HepG2 (cell line): Measurements from ENCODE around the gene PLIN5. TPM values are rescaled to one million over a fixed set of nuclear protein-coding genes. Genes with fewer than 3 reads are reported as not detected.
A peak's percentile ranks its signal among the peaks of the same experiment; 100 is the strongest.

Experiments
- BATF2 ChIP-seq: sonication (generic); formaldehyde crosslinking; IDR thresholded peaks from 2 replicates; pipeline ENCODE4 v1.8.0; 2022; ENCODE audit warnings: mild to moderate bottlenecking, missing genetic modification reagents, moderate library complexity
- CHCHD3 ChIP-seq: sonication (generic); formaldehyde crosslinking; IDR thresholded peaks from 2 replicates; pipeline ENCODE4 v1.8.0; 2022; ENCODE audit warnings: mild to moderate bottlenecking, missing genetic modification reagents, moderate library complexity
- FOSL1 ChIP-seq: sonication (generic); formaldehyde crosslinking; IDR thresholded peaks from 2 replicates; pipeline ENCODE4 v1.9.0; 2021; ENCODE audit warnings: missing genetic modification reagents, borderline replicate concordance
- FOXP4 ChIP-seq: sonication (generic); formaldehyde crosslinking; IDR thresholded peaks from 2 replicates; pipeline ENCODE4 v1.4.0; 2020; ENCODE audit warnings: missing genetic modification reagents
- GLMP ChIP-seq: sonication (generic); formaldehyde crosslinking; IDR thresholded peaks from 2 replicates; pipeline ENCODE4 v1.9.0; 2021; ENCODE audit warnings: missing genetic modification reagents, mild to moderate bottlenecking, borderline replicate concordance
- HDAC6 ChIP-seq: fragments of 200-600 bp; sonication (generic); IDR thresholded peaks from 2 replicates; pipeline ENCODE4 v1.7.0; 2017; ENCODE audit warnings: mild to moderate bottlenecking, antibody characterized with exemption, low read length, low read depth
- NFKB2 ChIP-seq: sonication (generic); formaldehyde crosslinking; IDR thresholded peaks from 2 replicates; pipeline ENCODE4 v1.4.0; 2020; ENCODE audit warnings: missing genetic modification reagents, borderline replicate concordance
- RERE ChIP-seq: IDR thresholded peaks from 2 replicates; pipeline ENCODE4 v1.6.1; 2016; ENCODE audit warnings: low read depth, missing genetic modification reagents, missing compliant biosample characterization
- SIX1 ChIP-seq: sonication (generic); formaldehyde crosslinking; IDR thresholded peaks from 2 replicates; pipeline ENCODE4 v1.4.0; 2020; ENCODE audit warnings: missing genetic modification reagents, borderline replicate concordance
- SRSF1 ChIP-seq: fragments of 200-400 bp; formaldehyde crosslinking; optimal IDR thresholded peaks from 2 replicates; pipeline ENCODE3; 2017; ENCODE audit warnings: mild to moderate bottlenecking, low read depth, low read length, moderate library complexity
- THYN1 ChIP-seq: sonication (generic); formaldehyde crosslinking; IDR thresholded peaks from 2 replicates; pipeline ENCODE4 v1.8.1; 2023; ENCODE audit warnings: low read depth, mild to moderate bottlenecking, moderate library complexity, missing genetic modification reagents, borderline replicate concordance
- TIGD3 ChIP-seq: sonication (generic); formaldehyde crosslinking; IDR thresholded peaks from 2 replicates; pipeline ENCODE4 v1.5.1; 2020; ENCODE audit warnings: mild to moderate bottlenecking, missing genetic modification reagents, borderline replicate concordance
- TOPORS ChIP-seq: sonication (generic); formaldehyde crosslinking; IDR thresholded peaks from 2 replicates; pipeline ENCODE4 v1.8.0; 2023; ENCODE audit warnings: mild to moderate bottlenecking, missing genetic modification reagents
- ZFP36L1 ChIP-seq: sonication (generic); formaldehyde crosslinking; IDR thresholded peaks from 2 replicates; pipeline ENCODE4 v1.8.0; 2022; ENCODE audit warnings: mild to moderate bottlenecking, missing genetic modification reagents, moderate library complexity
- ZNF121 ChIP-seq: sonication (generic); formaldehyde crosslinking; IDR thresholded peaks from 2 replicates; pipeline ENCODE4 v1.5.0; 2020; ENCODE audit warnings: mild to moderate bottlenecking, missing genetic modification reagents
- ZNF333 ChIP-seq: sonication (generic); formaldehyde crosslinking; IDR thresholded peaks from 2 replicates; pipeline ENCODE4 v1.4.0; 2020; ENCODE audit warnings: mild to moderate bottlenecking, missing genetic modification reagents, borderline replicate concordance
- ZNF670 ChIP-seq: sonication (generic); formaldehyde crosslinking; IDR thresholded peaks from 2 replicates; pipeline ENCODE4 v1.8.0; 2022; ENCODE audit warnings: mild to moderate bottlenecking, missing genetic modification reagents, borderline replicate concordance
- ZNF674 ChIP-seq: sonication (generic); formaldehyde crosslinking; IDR thresholded peaks from 2 replicates; pipeline ENCODE4 v1.5.0; 2020; ENCODE audit warnings: low read depth, mild to moderate bottlenecking, missing genetic modification reagents
- polyA plus RNA-seq, 8 experiments: library from polyadenylated mRNA; depleted of rRNA in 3 of 8; stranded (reverse) in 7 of 8; unstranded in 1 of 8; fragments of >200 nt; fragmentation: Illumina TruSeq in 4 of 8; extraction: Trizol in 4 of 8; gene quantifications; 2 replicates each; pipeline versions ENCODE4 v1.2.1 to v1.2.3, GENCODE V29; 2011 to 2016; ENCODE audit warnings: low read depth in 4 of 8, missing spikeins in 1 of 8, mixed read lengths in 1 of 8; ENCODE audit not compliant: insufficient read depth in 1 of 8
- total RNA-seq, 5 experiments: library from RNA; depleted of rRNA; stranded (reverse); fragments of >200 nt; fragmentation: Illumina TruSeq; extraction: Trizol; gene quantifications; 2 replicates each; pipeline ENCODE4 v1.2.3, GENCODE V29; 2016; ENCODE audit warnings: low read depth in 1 of 5

PLIN5 gene
- total and polyA plus RNA-seq, 2 of the 13 experiments (the other 11 are each of a cell fraction or from before 2014, with no cell fraction given), result 1.8 to 4.8 TPM

GRCh38 chr19:4583961-4584669, 49.1 kb upstream of the PLIN5 start (continued):
- TF ChIP-seq RERE (CRISPR knock-in tag), result no peak
- TF ChIP-seq TIGD3 (CRISPR knock-in tag), result no peak
- no peak for TF ChIP-seq THYN1
- TF ChIP-seq BATF2 (CRISPR knock-in tag), result peak; percentile 50; the same call in 1 of the 2 replicates
- no peak for TF ChIP-seq SRSF1
- peak; percentile 86 for TF ChIP-seq FOXP4 (CRISPR knock-in tag)
- TF ChIP-seq NFKB2, result peak; percentile 33; the same call in 1 of the 2 replicates
- TF ChIP-seq GLMP (CRISPR knock-in tag), result no peak
- no peak for TF ChIP-seq SIX1 (CRISPR knock-in tag)
- TF ChIP-seq TOPORS (CRISPR knock-in tag), result no peak
- no peak; the same call in 1 of the 2 replicates for TF ChIP-seq ZNF121
- TF ChIP-seq ZNF674 (CRISPR knock-in tag), result no peak
- 0 out of 2 replicates have a peak, but pooled peaks have one; percentile 71 for TF ChIP-seq ZNF333 (CRISPR knock-in tag)
- no peak for TF ChIP-seq CHCHD3
- no peak for TF ChIP-seq HDAC6
- TF ChIP-seq FOSL1, result no peak
- no peak for TF ChIP-seq ZNF670 (CRISPR knock-in tag)
- TF ChIP-seq ZFP36L1 (CRISPR knock-in tag), result peak; percentile 89
